GM21786 (cell line): ENCODE measurements around the gene PITPNM1.
"Not testable (repeated sequence)": the region's sequence is repeated elsewhere in the genome, so short reads cannot be mapped to it uniquely, and the experiment has no call there.

Experiments used
- ATAC-seq: cut with Tn5 transposase; IDR thresholded peaks from one replicate; pipeline ENCODE4 v1.9.1; 2021; ENCODE audit not compliant: unreplicated experiment

PITPNM1 gene

GRCh38 chr11:67504950-67505581 lies at the start of gene PITPNM1:
PITPNM1 (minus strand) TSS chr11:67505363; CDS start chr11:67504180, 1,183 bp downstream.
- ATAC-seq = no peak

- ATAC-seq = not testable (repeated sequence)
These were observed 46.5 kb upstream of the PITPNM1 start for GRCh38 chr11:67551697-67552096.

- no peak for ATAC-seq
These were observed 46.0 kb upstream of the PITPNM1 start for GRCh38 chr11:67551127-67551526.

GRCh38 chr11:67548555-67549110 lies 43.5 kb upstream of the PITPNM1 start:
- no peak for ATAC-seq

- not testable (repeated sequence) for ATAC-seq
These were observed 42.9 kb upstream of the PITPNM1 start for GRCh38 chr11:67548112-67548511.

GRCh38 chr11:67545280-67545679 lies 40.1 kb upstream of the PITPNM1 start:
- ATAC-seq = no peak

- no peak for ATAC-seq
These were observed 39.6 kb upstream of the PITPNM1 start for GRCh38 chr11:67544616-67545242.

- ATAC-seq = no peak
These were observed 38.4 kb upstream of the PITPNM1 start for GRCh38 chr11:67543585-67543984.

GRCh38 chr11:67542971-67543370 lies 37.8 kb upstream of the PITPNM1 start:
- no peak for ATAC-seq

GRCh38 chr11:67542169-67542568 lies 37.0 kb upstream of the PITPNM1 start:
- ATAC-seq = no peak

- ATAC-seq = no peak
These were observed 36.0 kb upstream of the PITPNM1 start for GRCh38 chr11:67541198-67541597.

GRCh38 chr11:67539550-67539949 lies 34.4 kb upstream of the PITPNM1 start:
- no peak for ATAC-seq

GRCh38 chr11:67538823-67539505 lies 33.8 kb upstream of the PITPNM1 start:
- ATAC-seq = no peak

- no peak for ATAC-seq
These were observed 33.1 kb upstream of the PITPNM1 start for GRCh38 chr11:67538306-67538705.

- ATAC-seq = no peak
These were observed 30.4 kb upstream of the PITPNM1 start for GRCh38 chr11:67535561-67535960.

- no peak for ATAC-seq
These were observed 29.0 kb upstream of the PITPNM1 start for GRCh38 chr11:67534070-67534679.

GRCh38 chr11:67532889-67533288 lies 27.7 kb upstream of the PITPNM1 start:
- ATAC-seq = no peak

GRCh38 chr11:67530282-67530592 lies 25.1 kb upstream of the PITPNM1 start:
- ATAC-seq = no peak

GRCh38 chr11:67528376-67528775 lies 23.2 kb upstream of the PITPNM1 start:
- ATAC-seq = no peak

GRCh38 chr11:67525275-67525976 lies 20.3 kb upstream of the PITPNM1 start:
- ATAC-seq = no peak

GRCh38 chr11:67524480-67524808 lies 19.3 kb upstream of the PITPNM1 start:
- no peak for ATAC-seq
